DMS 273 (cell line): Measurements from ENCODE around the gene UBE2H.
"Not testable (repeated sequence)": the region's sequence is repeated elsewhere in the genome, so short reads cannot be mapped to it uniquely, and the experiment has no call there.

Source experiments
- DNase-seq: peaks from one replicate; lab custom pipeline; 2025; ENCODE audit not compliant: unreplicated experiment; lab: John Stamatoyannopoulos, UW

The UBE2H gene

DNA sequence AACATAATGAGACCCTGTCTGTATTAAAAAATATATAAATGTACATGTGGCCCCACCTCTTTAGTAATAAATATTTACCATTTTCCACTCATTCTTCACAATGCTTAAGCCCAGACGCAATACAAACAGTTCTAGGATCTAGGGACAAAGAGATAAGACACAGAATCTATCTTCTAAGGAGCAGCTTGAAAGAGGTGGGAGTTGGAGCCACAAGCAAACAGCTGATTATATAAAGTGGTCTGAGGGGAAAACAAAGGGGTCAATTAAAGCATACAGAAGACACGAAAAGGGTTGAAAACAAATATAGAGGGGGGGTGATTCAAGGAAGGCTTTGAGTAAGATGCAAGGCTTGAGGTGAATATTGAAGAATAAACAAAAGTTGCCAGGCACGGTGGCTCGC is 43.1 kb downstream of the UBE2H start:
- DNase-seq, result no peak

DNA sequence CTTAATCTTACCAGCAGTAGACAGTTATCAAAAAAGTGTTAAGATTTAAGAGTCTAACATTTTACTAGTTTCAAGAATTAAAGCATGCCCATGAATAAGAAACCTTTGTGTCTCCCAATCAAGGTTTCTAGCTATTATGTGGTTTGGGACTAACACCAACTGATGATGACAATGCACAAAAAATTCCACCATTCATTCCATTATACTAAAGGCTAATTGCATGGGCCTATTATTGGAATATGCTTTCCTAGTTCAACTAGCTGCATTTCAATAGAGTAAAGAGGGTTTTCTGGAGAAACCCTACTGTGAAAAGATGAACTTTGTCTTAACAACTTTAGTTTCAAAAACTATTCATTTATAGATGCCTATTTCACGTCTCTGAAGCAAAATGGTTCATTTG is 44.6 kb downstream of the UBE2H start:
- no peak for DNase-seq

DNA sequence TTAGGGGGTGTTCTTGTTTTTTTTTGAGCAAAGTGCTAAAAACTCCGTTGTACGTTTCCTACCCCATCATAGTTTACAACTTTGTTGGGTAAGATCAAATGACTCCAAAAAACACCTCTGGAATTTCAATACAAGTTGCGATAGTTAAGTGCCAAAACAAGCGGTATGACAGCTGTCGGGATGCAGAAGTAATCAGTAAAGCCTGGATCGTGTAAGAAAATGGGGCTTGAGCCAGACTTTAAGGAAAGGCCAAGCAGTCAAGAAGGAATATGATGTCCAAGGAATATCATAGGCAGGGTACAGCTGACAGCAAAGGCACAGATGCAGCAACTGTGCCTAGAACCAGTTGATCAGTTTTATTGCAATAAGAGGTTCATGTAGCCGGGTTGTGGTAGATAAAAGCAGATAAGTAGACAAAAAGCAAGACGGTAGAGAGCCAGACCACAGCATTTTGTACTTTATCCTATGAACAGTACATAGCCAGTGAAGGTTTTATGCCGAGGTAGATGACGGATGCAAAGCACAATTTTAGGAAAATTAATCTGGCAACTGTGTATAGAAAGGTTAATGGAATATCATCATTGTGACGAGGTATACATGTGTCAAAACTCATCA is 45.5 kb downstream of the UBE2H start:
- peak; percentile 19 for DNase-seq

DNA sequence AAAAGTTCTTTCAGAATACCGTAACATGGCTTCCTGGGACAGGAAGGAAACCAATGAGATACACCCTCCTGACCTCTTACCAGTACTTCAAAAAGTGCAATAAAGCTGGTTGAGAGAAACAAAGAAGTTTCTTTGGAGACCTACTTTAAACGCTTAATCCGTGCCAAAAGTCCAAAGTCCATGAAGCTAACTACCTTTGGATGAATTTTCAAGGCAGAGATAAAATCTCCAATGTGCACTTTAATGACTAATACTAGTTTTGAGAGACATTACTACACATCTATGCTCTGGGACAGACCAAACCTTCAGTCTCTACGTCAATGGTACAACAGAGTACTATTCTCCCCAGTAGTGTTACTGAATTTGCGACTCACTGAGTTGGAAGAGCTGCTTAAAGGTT is 46.1 kb downstream of the UBE2H start:
- no peak for DNase-seq

DNA sequence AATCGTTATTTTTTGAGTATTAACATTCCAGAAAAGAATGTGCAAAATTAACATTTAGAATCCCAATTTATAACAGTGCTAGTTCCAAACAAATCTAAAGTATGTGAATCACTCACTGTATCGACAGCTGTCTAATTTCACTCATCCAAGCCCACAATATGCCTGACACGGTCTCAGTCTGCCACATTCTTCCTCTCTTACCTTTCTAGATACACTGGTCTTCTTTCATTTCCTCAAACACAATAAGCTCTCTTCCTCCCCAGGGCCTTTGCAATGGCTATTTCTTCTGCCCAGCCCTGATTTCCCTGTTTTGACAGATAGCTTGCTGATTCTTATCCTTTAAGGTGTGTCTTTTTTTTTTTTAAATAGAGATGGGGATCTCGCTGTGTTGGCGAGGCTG is 48.8 kb downstream of the UBE2H start:
- DNase-seq, result no peak

DNA sequence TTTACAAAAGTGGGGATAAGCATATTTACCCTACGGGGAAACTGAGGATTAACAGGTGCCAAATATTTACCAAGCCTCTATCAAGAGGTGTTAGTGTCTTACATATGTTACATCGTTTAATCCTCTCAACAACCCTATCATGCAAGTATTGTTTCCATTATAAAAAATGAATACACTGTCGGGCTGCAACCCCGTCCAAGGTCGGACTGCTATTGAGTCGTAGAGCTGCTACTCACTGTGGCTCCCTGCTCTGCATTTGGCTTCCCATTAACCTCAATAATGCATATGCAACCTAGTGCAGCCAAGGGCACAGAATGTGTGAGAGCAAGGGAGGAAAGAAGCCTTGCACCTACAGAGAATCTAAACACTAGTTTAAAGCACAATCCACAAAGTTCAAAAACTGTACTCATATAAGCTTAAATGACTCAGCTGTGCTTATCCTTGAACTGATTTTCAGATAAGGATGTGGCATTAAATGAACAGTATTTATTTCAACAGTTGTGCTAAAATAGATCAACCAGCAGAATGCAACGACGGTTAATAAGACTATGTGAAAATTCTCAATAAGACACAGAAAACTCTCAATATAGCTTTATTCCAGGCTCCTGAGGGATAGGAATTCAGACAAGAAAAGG is 49.9 kb downstream of the UBE2H start:
- no peak for DNase-seq

DNA sequence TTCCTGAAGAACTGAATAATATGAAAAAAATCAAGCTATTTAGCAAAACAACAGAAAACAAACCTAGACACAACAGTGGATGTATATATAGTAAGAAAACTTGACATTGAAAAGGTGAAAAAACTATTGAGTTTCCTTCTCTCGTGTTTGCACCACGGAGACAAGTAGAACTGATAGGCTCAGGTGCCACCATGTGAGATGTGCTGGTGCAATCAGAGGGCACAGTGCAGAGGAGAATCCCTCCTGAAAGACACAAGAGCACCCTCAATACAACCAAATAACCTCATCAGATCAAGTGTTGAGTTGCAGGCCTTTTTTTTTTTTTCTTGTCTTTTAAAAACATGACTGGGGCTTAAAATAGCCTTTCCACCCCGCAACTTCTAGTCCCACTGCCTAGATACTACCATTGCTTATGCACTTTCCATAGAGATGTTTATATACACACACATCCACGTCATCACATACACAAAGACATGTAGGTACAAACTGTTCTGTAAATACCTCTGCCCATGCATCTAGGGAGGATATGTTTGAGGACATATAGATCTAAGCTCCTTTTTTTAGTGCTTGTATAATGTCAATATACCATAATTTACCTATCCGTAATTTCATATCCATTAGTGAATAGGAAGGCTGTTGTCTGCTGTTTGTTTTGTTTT is 54.1 kb downstream of the UBE2H start:
- DNase-seq, result no peak

DNA sequence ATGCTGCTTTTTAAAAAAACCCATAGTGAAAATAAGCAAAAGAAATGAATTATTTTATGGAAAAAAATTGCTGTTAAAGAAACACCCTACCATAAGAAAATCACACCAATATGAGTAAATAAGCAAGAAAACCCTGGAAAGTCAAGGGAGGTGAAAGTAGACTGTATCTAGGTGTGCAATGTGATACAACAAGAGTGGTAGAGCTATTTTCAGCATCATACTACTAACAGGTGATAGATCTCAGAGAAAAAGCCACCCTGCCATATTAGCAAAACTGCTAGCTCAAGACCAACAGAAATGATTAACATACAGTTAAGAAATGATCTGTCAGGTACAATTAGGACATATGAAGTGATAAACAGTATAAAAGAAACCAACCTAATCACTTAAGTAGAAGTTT is 54.8 kb downstream of the UBE2H start:
- DNase-seq, result no peak

DNA sequence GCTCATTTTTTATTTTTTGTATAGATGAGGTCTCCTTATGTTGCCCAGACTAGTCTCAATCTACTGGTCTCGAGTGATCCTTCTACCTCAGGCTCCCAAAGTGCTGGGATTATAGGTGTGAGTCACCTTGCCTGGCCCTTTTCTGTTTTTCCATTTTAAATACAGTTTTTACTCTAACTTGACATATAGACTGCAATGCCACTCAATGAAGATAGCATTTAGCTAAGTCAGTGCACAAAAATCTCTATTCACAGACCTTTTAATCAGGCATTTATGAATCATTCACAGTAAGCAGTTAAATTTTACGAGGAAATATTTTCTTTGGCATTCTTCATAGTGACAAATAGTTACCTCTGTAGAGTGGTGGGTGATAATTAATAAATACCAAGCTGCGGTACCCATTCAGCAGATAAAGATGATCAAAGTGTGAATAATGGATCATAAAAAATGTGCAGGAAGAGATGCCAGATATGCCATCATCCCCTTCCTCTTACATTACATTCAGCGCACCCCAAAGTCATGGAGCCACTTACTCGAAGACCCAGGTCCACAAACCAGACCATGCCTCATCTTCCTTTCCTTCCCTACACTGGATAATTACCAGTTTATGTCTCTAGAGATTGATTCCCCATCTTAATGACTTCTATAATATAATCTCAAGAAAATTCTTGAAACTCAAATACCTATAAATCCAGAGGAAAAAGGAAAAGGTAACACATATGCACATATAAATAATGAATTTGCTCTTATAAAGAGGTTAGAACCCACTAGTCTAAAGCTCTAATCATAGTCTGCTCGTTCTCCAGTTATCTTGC is 56.0 kb downstream of the UBE2H start:
- no peak for DNase-seq

DNA sequence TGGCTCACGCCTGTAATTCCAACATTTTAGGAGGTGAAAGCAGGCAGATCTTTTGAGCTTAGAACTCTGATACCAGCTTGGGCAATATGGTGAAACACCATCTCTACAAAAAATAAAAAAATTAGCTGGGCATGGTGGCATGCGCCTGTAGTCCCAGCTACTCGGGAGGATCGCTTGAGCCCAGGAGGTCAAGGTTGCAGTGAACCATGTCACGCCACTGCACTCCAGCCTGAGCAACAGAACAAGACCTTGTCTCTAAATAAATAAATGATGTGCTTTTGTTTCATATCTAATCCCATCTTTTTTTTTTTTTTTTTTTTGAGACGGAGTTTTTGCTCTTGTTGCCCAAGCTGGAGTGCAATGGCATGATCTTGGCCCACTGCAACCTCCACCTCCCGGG is 58.6 kb downstream of the UBE2H start:
- DNase-seq, result not testable (repeated sequence)

DNA sequence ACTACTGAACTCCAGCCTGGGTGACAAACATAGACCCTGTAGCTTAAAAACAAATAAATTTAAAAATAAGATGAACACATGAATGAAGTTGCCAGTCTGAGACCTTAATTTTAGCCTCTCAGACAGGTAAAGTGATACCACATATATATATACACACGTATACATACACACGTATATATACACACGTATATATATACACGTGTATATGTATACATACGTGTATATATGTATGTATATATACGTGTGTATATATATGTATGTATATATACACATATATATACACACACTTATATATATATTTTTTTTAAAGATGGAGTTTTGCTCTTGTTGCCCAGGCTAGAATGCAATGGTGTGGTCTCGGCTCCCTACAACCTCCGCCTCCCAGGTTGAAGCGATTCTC is 62.7 kb downstream of the UBE2H start:
- DNase-seq, result no peak

DNA sequence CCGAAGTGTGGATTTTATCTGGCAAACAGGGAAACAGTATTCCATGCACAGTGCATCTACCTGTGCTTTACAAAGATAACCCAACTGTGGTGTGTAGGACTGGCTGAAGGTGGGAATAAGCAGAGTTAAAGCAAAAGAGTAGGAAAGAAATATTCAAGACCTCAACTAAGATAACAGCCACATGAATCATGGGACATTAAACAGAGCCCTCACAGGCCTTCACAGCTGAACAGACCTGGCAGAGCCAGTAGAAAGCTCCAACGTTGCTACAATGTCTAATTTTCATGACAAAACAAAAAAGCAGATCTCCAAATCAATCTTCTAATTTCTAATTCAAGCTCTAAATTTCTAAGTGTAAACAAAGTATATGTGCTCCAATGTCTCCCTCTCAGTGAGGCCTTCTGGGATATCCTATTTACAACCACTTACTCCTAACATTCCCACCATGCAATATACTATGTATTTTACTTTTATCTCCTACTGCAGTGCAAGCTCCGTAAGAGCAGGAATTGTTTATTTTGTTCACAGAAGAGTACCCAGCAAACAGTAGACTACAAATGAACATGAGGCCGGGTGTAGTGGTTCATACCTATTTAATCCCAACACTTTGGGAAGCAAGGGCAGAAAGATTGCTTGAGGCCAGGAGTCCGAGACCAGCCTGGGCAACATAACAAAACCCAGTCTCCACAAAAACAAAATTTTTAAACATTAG is 63.5 kb downstream of the UBE2H start:
- no peak for DNase-seq

DNA sequence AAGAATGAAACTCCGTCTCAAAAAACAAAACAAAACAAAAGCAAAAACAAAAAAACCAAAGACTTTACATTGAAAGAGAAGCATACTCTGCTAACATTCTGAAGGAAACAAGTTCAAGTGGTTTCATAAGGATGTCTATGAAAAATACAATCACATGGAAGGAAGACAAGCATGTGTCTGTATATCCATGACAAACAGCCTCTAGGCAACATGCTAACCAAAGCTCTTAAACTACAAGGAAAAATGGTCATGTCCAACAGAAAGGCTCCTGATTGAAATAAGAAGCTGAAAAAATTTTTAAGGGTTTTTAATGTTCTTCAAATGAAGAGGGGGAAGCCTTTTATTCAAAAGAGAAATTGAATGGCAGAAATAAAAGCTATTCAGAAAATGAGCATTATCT is 64.9 kb downstream of the UBE2H start:
- no peak for DNase-seq

DNA sequence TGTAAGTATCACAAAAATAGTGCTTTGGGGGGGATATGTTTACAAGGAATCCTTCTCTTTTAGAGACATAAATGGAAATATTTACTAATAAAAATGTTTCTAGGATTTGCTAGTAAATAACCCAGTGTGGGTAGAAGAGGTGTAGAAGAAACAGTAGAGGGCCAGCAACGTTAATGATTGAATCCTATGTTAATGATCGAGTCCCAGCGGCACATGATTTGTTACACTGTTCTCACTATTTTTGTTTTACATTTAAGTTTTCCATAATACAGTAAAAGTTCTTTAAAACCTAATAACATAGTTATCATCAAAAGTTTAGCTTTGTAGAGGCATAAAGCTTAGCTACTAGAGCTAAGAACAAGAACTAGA is 66.0 kb downstream of the UBE2H start:
- DNase-seq, result no peak

DNA sequence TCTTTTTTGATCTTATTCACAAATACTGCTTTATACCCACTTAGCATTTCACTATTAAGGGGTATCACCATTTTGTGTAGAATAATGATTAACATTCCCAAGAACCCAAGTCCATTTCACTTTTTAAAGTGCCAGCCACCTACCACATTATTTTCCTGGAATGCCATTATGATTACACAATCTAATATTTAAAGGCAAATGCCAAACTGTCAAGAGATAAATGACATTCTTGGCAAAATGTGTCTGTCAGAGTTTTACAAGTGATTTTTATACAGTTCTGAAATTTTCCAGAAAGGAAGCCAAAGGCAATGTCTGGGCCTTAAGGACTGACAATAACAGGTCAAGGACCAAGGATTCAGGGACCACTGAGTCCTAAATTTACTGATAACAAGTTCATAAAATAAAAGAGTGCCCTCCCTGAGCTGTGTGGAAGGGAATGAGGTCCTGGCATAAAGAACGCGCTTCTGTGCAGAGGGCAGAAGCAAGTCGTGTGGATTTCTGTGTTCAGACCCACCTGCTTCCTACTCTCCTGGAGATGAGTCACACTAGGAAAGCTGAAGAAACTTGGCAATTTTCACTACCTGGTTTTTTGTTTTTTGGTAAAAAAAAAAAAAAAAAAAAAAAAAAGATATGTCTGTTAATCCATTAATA is 66.5 kb downstream of the UBE2H start:
- DNase-seq, result no peak

DNA sequence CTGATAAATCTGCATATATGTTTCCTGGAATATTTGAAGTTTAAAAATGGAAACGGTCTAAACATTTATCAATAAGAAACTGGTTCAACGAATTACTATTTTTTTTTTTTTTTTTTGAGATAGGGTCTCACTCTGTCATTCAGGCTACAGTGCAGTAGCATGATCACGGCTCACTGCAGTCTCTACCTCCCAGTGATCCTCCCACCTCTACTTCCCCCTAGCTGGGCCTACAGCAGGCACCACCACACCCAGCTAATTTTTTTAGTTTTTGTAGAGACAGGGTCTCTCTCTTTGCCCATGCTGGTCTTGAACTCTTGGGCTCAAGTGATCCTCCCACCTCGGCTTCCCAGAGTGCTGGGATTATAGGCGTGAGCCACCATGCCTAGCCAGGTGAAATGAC is 68.3 kb downstream of the UBE2H start:
- DNase-seq, result no peak

DNA sequence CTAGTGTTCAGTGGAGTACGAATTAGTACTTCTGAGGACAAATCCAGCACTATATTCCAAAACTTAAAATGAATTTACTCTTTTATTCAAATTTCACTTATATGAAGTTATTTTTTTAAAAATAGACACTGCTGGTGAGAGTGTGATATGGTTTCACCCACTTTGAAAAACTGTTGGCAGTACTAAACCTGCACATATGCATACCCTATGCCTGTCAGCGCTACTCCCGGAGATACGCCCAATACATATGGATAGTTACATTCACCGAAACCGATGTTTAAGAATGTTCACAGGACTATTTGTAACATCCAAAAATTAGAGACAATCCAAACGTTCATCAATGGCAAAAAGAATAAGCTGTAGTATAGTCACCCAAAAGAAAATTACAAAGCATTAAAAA is 69.6 kb downstream of the UBE2H start:
- DNase-seq, result no peak

DNA sequence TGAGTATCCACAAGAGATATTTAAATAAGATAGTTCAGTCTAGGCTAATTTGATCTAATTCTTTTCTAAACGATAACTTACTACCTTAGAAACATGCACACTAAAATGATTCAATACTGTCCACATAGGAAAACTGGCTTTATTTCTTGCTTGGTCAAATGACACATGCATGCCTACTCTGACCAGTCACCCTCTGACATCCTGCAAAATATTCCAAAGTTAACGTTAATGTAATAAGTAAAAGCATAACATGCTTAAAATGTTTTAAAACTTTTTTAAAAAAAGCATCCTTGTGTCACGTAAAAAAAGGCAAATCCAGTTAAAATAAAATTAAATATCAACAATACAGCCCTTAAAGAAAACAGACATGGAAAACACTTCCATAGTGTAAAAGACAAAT is 70.2 kb downstream of the UBE2H start:
- DNase-seq, result no peak

DNA sequence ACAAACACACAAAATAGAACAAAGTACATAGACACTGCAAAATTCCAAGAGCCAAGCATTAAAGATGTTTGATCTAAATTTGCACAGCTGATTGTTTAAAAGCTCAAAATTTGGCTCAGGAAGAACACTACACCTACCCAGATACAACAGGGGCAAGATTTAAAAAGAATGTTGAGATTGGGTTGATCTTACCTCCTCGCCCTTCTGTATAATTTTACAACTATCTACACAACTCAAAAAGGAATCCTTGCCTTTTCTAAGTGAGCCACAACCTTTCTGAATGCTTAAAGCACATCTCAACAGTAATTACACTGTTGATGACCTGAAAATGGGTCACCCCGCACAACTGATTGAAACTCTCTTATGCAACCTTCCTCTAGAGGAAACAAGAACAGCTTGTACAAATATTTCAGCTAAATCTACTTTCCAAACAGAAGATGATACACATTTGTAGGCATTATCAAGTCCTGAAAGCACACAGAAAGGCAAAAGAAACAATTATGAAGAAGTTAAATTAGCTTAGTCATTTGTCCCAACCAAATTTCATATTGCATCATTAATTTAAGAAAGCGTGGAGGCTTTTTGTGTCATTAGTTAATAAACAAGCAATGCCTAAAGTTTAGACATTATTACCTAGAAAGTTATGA is 75.5 kb downstream of the UBE2H start:
- no peak for DNase-seq

DNA sequence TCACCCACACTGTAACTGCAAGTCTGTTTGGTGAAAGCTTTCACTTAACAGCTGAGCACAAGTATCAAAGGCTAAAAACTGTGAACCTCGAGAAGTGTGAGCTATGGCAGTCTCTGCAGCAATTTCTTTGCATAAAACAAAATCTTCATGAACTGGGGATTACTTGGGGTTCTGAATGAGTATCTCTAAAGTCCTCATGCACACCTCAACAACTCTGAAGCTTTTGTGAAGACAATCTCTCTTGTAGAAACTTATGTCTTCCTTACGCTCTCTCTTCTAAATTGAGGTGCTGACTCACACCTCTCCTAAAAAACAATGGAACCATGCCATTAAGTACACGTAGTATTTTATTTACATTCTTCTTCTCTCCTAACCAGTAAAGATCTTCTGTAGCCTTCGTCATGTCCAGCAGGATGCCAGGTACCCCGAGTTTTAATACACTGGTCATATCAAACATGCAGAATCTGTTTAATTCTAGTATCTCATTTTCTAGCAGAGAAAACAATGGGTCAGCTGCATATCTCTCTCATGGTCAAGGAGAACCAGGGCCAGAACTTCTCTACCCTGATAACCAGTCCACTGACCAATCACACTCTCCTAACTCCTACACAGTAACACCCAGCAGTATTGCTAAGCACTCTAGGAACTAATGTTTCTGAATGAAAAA is 76.9 kb downstream of the UBE2H start:
- DNase-seq, result no peak
